H9 (cell line): Measurements from ENCODE around the gene IMPA2. TPM values are rescaled to one million over a fixed set of nuclear protein-coding genes. Genes with fewer than 3 reads are reported as not detected.

ENCODE experiments used
- DNase-seq: peaks from one replicate; pipeline ENCODE4 v3.0.0-alpha.2; 2017
- H2AFZ ChIP-seq: one replicate; pipeline ENCODE4 v1.6.1; 2013; ENCODE audit warnings: mild to moderate bottlenecking, low read length, control low read depth, moderate library complexity
- H2AK5ac ChIP-seq: 2 replicates; pipeline ENCODE4 v1.6.1; 2013; ENCODE audit warnings: low read length, control low read depth, mixed read lengths; ENCODE audit not compliant: insufficient read length
- H2BK120ac ChIP-seq: one replicate; pipeline ENCODE4 v1.6.1; 2013; ENCODE audit warnings: low read depth, mild to moderate bottlenecking, low read length, control low read depth, inconsistent platforms; ENCODE audit not compliant: poor library complexity, severe bottlenecking
- H2BK12ac ChIP-seq: 2 replicates; pipeline ENCODE4 v1.6.1; 2013; ENCODE audit warnings: low read length, control low read depth, mixed read lengths, low read depth; ENCODE audit not compliant: insufficient read length
- H2BK15ac ChIP-seq: 2 replicates; pipeline ENCODE4 v1.6.1; 2013; ENCODE audit warnings: low read depth, low read length, control low read depth
- H2BK20ac ChIP-seq: one replicate; pipeline ENCODE4 v1.6.1; 2013; ENCODE audit warnings: low read depth, mild to moderate bottlenecking, low read length, control low read depth, inconsistent platforms; ENCODE audit not compliant: poor library complexity, severe bottlenecking
- H2BK5ac ChIP-seq: 2 replicates; pipeline ENCODE4 v1.6.1; 2013; ENCODE audit warnings: low read length, control low read depth, mixed read lengths; ENCODE audit not compliant: insufficient read length
- H3K14ac ChIP-seq: 2 replicates; pipeline ENCODE4 v1.6.1; 2013; ENCODE audit warnings: low read length, control low read depth; ENCODE audit not compliant: insufficient read depth
- H3K18ac ChIP-seq: 2 replicates; pipeline ENCODE4 v1.6.1; 2013; ENCODE audit warnings: low read depth, mild to moderate bottlenecking, mixed read lengths, low read length, control low read depth; ENCODE audit not compliant: insufficient read length
- H3K23ac ChIP-seq: 2 replicates; pipeline ENCODE4 v1.6.1; 2013; ENCODE audit warnings: low read length, control low read depth, mixed read lengths, low read depth; ENCODE audit not compliant: insufficient read length
- H3K23me2 ChIP-seq: 2 replicates; pipeline ENCODE4 v1.6.1; 2013; ENCODE audit warnings: low read depth, mild to moderate bottlenecking, mixed read lengths, low read length, control low read depth; ENCODE audit not compliant: insufficient read length, poor library complexity, severe bottlenecking
- H3K27ac ChIP-seq: 2 replicates; pipeline ENCODE4 v1.5.1; 2013; ENCODE audit warnings: low read length, control low read depth, mixed read lengths, low read depth; ENCODE audit not compliant: insufficient read length
- H3K27me3 ChIP-seq: 2 replicates; pipeline ENCODE4 v1.6.1; 2013; ENCODE audit warnings: low read length, control low read depth, inconsistent platforms; ENCODE audit not compliant: insufficient read depth
- H3K4ac ChIP-seq: 2 replicates; pipeline ENCODE4 v1.6.1; 2013; ENCODE audit warnings: low read depth, mild to moderate bottlenecking, control low read depth, inconsistent platforms, low read length, moderate library complexity
- H3K4me1 ChIP-seq: 2 replicates; pipeline ENCODE4 v1.6.1; 2013; ENCODE audit warnings: low read length, control low read depth, inconsistent platforms; ENCODE audit not compliant: insufficient read depth
- H3K4me2 ChIP-seq: 2 replicates; pipeline ENCODE4 v1.6.1; 2013; ENCODE audit warnings: low read length, control low read depth, mixed read lengths; ENCODE audit not compliant: insufficient read length, insufficient read depth
- H3K56ac ChIP-seq: 2 replicates; pipeline ENCODE4 v1.6.1; 2013; ENCODE audit warnings: low read depth, mild to moderate bottlenecking, mixed read lengths, low read length, control low read depth; ENCODE audit not compliant: insufficient read length
- H3K79me1 ChIP-seq: 2 replicates; pipeline ENCODE4 v1.6.1; 2013; ENCODE audit warnings: low read depth, mild to moderate bottlenecking, moderate library complexity, low read length, control low read depth, inconsistent platforms; ENCODE audit not compliant: insufficient read depth, poor library complexity, severe bottlenecking
- H3K79me2 ChIP-seq: 2 replicates; pipeline ENCODE4 v1.6.1; 2013; ENCODE audit warnings: low read length, control low read depth, inconsistent platforms; ENCODE audit not compliant: insufficient read depth
- H3K9ac ChIP-seq: 2 replicates; pipeline ENCODE4 v1.6.1; 2013; ENCODE audit warnings: low read length, control low read depth, mixed read lengths; ENCODE audit not compliant: insufficient read length; ENCODE audit errors: extremely low read depth
- H3K9me3 ChIP-seq: one replicate; pipeline ENCODE4 v1.6.1; 2013; ENCODE audit warnings: low read depth, low read length, inconsistent platforms; ENCODE audit not compliant: control insufficient read depth
- H3T11ph ChIP-seq: one replicate; pipeline ENCODE4 v1.6.1; 2013; ENCODE audit warnings: mild to moderate bottlenecking, low read length, control low read depth, inconsistent platforms
- H4K20me1 ChIP-seq: one replicate; pipeline ENCODE4 v1.6.1; 2013; ENCODE audit not compliant: control insufficient read depth, insufficient read length, insufficient read depth
- H4K5ac ChIP-seq: 2 replicates; pipeline ENCODE4 v1.6.1; 2013; ENCODE audit warnings: low read depth, mild to moderate bottlenecking, mixed read lengths, low read length, control low read depth; ENCODE audit not compliant: insufficient read length
- H4K8ac ChIP-seq: replicated peaks from 2 replicates; pipeline ENCODE4 v1.6.1; 2013; ENCODE audit warnings: low read length, control low read depth, mixed read lengths, low read depth; ENCODE audit not compliant: insufficient read length
- H4K91ac ChIP-seq: 2 replicates; pipeline ENCODE4 v1.6.1; 2013; ENCODE audit warnings: low read depth, mild to moderate bottlenecking, moderate library complexity, mixed read lengths, low read length, control low read depth; ENCODE audit not compliant: insufficient read length
- H3K27ac Mint-ChIP-seq, 3 experiments: 2 replicates in 2 of 3; 3 replicates in 1 of 3; pipeline ENCODE4 v1.8.0; 2020 to 2021; ENCODE audit warnings: mixed read lengths in 3 of 3, mild to moderate bottlenecking in 1 of 3, moderate library complexity in 1 of 3
- H3K27me3 Mint-ChIP-seq: 2 replicates; pipeline ENCODE4 v1.8.0; 2021; ENCODE audit warnings: low read depth, mild to moderate bottlenecking, moderate library complexity, mixed read lengths
- H3K36me3 Mint-ChIP-seq, 3 experiments: 2 replicates in 2 of 3; 3 replicates in 1 of 3; pipeline ENCODE4 v1.8.0; 2020 to 2021; ENCODE audit warnings: low read depth in 3 of 3, mixed read lengths in 3 of 3; ENCODE audit not compliant: insufficient read depth in 1 of 3
- H3K4me1 Mint-ChIP-seq, 2 experiments: 2 replicates each; pipeline ENCODE4 v1.8.0; 2020; ENCODE audit warnings: mixed read lengths in 2 of 2
- H3K4me3 Mint-ChIP-seq, 2 experiments: 2 replicates in 1 of 2; 3 replicates in 1 of 2; pipeline ENCODE4 v1.8.0; 2020 to 2021; ENCODE audit warnings: mild to moderate bottlenecking in 2 of 2, mixed read lengths in 2 of 2, moderate library complexity in 1 of 2
- H3K9me3 Mint-ChIP-seq, 2 experiments: 2 replicates in 1 of 2; 3 replicates in 1 of 2; pipeline ENCODE4 v1.8.0; 2020; ENCODE audit warnings: mild to moderate bottlenecking in 2 of 2, mixed read lengths in 2 of 2, moderate library complexity in 1 of 2
- CTCF ChIP-seq: fragments of 200-600 bp; sonication (generic); conservative IDR thresholded peaks from 3 replicates; pipeline ENCODE4 v1.8.0; 2021; ENCODE audit warnings: antibody characterized with exemption, mild to moderate bottlenecking
- WGBS: extraction: QIAGEN DNeasy Blood & Tissue Kit; methylation state at CpG from one replicate; pipeline ENCODE4 v1.1.7; 2013; ENCODE audit warnings: missing lambda C conversion rate, low lambda C conversion rate, mixed read lengths; ENCODE audit not compliant: insufficient read length; ENCODE audit errors: extremely low coverage; 5-methylcytosine and 5-hydroxymethylcytosine counted together
- total RNA-seq: library from RNA; stranded (reverse); gene quantifications from 2 replicates; pipeline ENCODE4 v1.2.1, GENCODE V29; 2021

The IMPA2 gene
- total RNA-seq, 1 experiment from 2014 or later = 73.8 TPM

GRCh38 chr18:11991021-11991795, 9.9 kb downstream of the IMPA2 start:
- Histone ChIP-seq H3K79me1 (peaks cover 13% of the 10 kb centered on the region), H3K14ac (no peak overlapping the region; the same call in 1 of the 2 replicates), H3K79me2 (peaks cover 19% of the 10 kb centered on the region; the same call in 1 of the 2 replicates), H4K20me1 (no peaks in the 10 kb centered on the region), H3K56ac (no peak overlapping the region), H3K4ac (no peak overlapping the region), H3K23ac (peak overlapping the region; percentile 74), H3K4me1 (peaks cover 21% of the 10 kb centered on the region; the same call in 1 of the 2 replicates), H4K91ac (no peak overlapping the region), H2BK20ac (no peak overlapping the region), H2BK5ac (no peak overlapping the region), H2BK12ac (no peak overlapping the region), H2AK5ac (no peak overlapping the region), H3K27ac (no peak overlapping the region), H4K8ac (no peak overlapping the region), H3K9me3 (no peaks in the 10 kb centered on the region), H2AFZ (no peak overlapping the region), H3K23me2 (no peaks in the 10 kb centered on the region), H3K27me3 (no peaks in the 10 kb centered on the region), H2BK15ac (no peak overlapping the region), H2BK120ac (no peak overlapping the region), H3T11ph (no peak overlapping the region), H3K18ac (no peak overlapping the region), H4K5ac (no peak overlapping the region), H3K9ac (no peak overlapping the region), H3K4me2 (no peak overlapping the region)
- peak overlapping the region; percentile 46 to 85 (median 61); a peak in 4 of 7 replicates for H3K27ac Mint-ChIP-seq
- H3K36me3 Mint-ChIP-seq = peaks cover 4 to 7% (median 5%) of the 10 kb centered on the region in 3 experiments
- no peak overlapping the region; a peak in 1 of 5 replicates for H3K4me3 Mint-ChIP-seq
- no peaks in the 10 kb centered on the region for H3K9me3 Mint-ChIP-seq
- no peak for TF ChIP-seq CTCF
- WGBS = no CpG with 5 or more reads among the region's 19 CpGs
- H3K27me3 Mint-ChIP-seq = no peaks in the 10 kb centered on the region; the same call in 1 of the 2 replicates
- no peak for DNase-seq
- H3K4me1 Mint-ChIP-seq = peaks cover 65 to 71% of the 10 kb centered on the region in 2 experiments
